HG03342 (cell line): ENCODE data around the gene RABGGTB.
A peak's percentile ranks its signal among the peaks of the same experiment; 100 is the strongest.
"Not testable (repeated sequence)": the region's sequence is repeated elsewhere in the genome, so short reads cannot be mapped to it uniquely, and the experiment has no call there.

Experiments used
- ATAC-seq: cut with Tn5 transposase; IDR thresholded peaks from one replicate; pipeline ENCODE4 v1.9.1; 2021; ENCODE audit warnings: mild to moderate bottlenecking, moderate library complexity; ENCODE audit not compliant: unreplicated experiment

RABGGTB gene

DNA sequence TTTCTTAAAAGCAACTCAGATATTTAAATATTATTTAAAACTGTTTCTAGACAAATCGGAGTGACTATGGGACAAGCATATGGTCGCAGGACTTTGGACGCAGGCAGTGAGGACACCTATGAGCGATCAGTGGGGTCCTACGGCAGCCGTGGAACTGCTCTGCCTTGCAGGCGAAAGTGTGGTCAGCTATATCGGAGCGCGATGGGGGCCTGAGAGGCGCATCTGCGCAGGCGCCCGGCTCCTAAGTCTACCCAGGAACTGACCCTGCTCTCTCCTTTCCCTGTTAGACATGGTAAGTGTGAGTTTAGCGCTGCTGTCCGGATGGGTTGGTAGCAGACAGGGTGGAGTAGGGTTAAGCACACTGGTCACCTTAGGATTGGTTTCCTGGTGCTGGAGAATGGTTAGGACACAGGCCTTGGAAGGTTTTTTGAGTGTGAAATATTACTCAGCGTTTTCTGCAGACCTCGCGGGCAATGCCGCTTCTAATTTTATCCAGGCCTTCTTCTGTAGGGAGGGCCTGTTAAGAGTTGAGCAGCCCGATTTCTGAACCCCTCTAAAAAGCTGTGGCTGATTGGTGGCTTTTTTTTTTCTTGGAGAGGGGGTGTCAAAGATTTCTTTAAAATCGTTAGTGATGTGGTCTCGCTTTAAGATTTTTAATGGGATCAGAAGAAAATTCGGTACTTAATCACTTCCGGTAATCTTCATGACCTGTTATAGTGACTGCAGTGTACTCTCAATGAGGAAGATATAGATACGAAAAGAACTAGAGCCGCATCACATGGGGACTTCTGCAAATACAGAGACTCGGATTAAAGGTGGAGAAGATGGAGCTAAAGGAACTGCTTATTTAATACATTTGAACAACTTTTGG, at the start of gene RABGGTB:
TSS of gene RABGGTB (plus strand) at position 274 of the 871 bp plus-strand sequence. CDS start at position 290, 16 bp downstream.
- ATAC-seq = peak; percentile 74

DNA sequence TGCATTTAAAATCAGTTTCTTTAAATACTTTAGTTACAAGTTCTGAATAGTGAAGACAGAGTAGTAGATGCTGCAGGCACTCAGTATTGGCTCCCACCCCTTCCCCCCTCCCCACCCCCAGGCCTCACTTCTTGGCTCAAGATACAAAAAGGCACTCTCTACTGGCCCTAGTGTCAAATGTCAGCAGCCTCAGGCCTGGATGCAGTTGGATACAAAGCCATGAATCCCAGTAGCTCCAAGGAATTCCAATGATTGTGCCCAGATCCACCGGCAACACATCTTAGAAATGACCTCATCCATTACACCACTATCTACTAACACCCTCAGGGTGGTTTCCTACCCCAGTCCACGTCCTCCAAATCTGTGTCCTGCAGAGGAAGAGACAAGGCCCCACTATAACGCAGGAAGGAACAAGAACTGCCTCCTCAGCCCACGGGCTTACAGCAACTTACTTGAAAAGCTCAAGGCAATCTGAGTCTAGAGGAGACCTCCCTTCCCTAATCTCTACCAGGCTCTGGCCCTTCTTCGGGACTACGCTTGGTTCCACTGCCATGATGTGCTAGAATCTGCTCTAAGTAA, 43.9 kb upstream of the RABGGTB start:
- no peak for ATAC-seq

DNA sequence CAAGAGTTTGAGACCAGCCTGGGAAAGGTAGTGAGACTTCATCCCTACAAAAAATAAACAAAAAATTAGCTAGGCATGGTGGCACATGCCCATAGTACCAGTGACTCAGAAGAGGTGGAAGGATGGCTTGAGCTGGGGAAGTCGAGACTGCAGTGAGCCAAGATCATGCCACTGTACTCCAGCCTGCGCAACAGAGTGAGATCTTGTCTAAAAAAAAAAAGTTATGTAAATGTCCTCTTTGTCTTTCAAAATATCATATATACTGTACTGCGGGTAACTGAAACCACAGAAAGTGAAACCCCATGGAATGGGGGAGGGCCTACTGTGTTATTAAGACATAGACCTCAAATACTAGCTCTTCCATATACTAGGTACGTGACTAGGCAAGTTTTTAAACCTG, 40.8 kb upstream of the RABGGTB start:
- ATAC-seq = peak; percentile 82

DNA sequence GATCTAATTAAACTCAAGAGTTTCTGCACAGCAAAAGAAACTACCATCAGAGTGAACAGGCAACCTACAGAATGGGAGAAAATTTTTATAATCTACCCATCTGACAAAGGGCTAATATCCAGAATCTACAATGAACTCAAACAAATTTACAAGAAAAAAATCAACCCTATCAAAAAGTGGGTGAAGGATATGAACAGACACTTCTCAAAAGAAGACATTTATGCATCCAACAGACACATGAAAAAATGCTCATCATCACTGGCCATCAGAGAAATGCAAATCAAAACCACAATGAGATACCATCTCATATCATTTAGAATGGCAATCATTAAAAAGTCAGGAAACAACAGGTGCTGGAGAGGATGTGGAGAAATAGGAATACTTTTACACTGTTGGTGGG, 28.8 kb upstream of the RABGGTB start:
- not testable (repeated sequence) for ATAC-seq

DNA sequence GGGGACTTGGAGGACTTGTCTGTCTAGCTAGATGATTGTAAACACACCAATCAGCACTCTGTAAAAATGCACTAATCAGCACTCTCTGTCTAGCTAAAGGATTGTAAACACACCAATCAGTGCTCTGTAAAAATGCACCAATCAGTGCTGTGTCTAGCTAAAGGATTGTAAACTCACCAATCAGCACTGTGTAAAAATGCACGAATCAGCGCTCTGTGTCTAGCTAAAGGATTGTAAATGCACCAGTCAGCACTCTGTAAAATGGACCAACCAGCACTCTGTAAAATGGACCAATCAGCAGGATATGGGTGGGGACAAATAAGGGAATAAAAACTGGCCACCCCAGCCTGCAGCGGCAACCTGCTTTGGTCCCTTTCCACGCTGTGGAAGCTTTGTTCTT, 27.5 kb upstream of the RABGGTB start:
- ATAC-seq = not testable (repeated sequence)

DNA sequence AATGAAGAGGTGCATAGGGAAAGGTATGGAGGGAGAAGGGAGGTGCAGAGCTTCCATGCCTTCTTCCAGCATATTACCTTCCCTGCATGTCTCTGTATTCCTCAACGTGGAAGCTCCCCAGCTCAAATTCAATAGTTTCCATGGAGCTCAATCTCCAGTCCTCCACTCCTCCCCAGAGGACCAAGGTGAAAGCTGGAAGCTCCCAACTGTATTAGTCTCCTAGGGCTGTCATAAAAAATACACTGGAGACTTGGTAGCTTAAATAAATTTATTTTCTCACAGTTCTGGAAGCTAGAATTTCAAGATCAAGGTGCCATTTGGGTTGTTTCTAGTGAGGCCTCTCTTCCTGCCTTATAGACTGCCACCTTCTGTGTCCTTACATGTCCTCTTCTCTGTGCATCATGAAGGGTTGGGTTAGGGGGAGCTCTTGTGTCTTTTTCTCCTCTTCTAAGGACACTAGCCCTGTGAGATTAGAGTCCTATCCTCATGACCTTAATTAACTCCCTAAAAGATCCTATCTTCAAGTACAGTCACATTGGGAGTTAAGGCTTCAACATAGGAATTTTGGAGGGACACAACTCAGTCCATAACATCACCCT, 21.9 kb upstream of the RABGGTB start:
- ATAC-seq = no peak

DNA sequence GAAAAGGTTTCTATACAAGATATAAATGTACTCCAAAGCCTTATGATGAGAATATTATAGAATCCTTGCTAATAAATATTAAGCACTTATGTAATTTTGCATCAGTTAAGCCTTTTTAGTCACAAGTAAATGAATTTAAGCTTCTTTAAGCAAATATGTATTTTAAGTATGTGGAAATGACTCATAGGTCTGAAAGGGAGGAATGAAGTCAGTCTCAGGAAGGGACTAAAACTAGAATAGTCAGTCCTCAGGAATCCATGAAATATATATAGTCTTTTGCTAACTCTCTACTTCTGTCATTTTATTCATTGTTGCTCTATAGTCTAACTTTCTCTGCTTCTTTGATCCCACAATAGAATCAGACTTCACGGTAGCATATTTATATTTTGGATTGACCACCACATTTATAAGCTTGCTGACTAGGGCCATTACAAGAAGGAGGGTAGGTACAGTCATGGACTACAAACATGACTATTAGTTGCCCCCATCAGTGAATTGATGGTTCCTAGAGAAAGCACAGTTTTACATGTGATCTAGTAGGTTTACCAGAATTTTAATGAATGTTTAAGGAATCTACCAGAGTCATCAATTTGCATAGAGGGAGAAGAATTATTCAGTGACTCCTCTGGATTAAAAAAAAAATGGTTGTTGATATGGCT, 20.2 kb upstream of the RABGGTB start:
- ATAC-seq = no peak

DNA sequence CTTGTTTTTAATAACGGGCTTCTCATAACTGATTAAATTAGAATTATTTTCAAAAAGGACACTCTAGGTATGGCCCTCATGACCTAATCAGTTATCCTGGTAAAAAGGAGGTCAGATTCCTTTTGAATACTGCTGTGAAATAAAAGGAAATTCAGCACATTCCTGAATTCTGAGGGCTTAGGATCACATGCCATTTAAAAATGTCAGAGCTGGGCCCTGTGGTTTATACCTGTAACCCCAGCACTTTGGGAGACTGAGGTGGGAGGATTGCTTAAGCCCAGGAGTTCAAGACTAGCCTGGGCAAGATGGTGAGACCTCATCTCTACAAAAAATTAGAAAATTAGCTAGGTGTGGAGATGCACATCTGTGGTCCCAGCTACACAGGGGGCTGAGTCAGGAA, 18.0 kb upstream of the RABGGTB start:
- ATAC-seq = no peak

DNA sequence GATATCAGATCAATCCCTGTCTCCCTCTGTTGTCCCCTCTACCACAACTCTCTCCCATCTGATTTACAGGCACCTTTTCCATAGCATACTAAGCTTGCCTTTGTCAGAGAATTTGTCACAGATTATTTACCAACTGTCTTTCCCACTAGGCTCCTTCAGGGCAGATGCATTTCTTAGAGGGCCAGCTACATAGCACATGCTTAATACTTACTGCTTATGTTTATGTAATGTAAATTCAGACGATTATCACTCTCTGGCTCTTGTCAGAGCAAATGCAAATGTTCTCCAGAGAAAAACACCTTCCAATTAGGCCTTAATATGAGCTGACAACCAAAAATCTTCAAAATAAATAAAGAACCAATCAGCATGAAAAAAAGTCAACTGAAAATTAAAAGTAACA, 15.3 kb upstream of the RABGGTB start:
- no peak for ATAC-seq

DNA sequence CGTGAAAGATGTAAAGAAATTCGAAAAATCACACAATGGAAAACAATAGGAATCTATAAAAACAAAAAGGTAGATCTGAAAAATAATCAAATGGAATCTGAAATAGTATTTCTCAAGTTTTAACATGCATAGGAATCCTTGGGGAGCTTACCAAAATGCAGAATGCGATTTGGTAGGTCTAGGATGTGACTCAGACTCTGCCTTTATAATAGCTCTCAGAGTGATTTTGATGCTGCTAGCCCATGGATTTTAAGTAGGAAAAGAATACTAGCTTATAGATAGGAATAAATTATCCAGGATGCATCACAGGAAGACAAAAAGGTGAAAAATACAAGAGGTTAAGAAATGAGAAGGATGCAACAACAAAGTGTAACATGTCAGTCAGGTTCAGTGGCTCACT, 14.1 kb upstream of the RABGGTB start:
- no peak for ATAC-seq

DNA sequence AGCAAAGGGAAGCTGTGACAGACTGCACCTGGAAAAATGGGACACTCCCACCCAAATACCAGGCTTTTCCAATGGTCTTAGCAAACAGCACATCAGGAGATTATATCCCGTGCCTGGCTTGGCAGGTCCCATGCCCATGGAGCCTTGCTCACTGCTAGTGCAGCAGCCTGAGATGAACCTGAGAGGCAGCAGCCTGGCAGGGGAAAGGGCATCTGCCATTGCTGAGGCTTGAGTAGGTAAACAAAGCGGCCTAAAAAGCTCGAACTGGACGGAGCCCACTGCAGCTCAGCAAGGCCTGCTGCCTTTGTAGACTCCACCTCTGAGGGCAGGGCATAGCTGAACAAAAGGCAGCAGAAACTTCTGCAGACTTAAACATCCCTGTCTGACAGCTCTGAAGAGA, 8.2 kb upstream of the RABGGTB start:
- not testable (repeated sequence) for ATAC-seq

DNA sequence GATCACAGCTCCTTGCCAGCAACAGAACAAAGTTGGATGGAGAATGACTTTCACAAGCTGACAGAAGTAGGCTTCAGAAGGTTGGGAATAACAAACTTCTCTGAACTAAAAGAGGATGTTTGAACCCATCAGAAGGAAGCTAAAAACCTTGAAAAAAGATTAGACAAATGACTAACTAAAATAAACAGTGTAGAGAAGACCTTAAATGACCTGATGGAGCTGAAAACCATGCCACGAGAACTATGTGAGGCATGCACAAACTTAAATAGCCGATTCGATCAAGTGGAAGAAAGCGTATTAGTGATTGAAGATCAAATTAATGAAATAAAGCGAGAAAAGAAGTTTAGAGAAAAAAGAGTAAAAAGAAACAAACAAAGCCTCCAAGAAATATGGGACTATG, 7.4 kb upstream of the RABGGTB start:
- ATAC-seq = not testable (repeated sequence)

DNA sequence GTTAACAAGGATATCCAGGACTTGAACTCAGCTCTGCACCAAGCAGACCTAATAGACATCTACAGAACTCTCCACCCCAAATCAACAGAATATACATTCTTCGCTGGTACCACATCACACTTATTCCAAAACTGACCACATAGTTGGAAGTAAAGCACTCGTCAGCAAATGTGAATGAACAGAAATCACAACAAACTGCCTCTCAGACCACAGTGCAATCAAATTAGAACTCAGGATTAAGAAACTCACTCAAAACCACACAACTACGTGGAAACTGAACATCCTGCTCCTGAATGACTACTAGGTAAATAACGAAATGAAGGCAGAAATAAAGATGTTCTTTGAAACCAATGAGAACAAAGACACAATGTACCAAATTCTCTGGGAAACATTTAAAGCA, 5.9 kb upstream of the RABGGTB start:
- not testable (repeated sequence) for ATAC-seq

DNA sequence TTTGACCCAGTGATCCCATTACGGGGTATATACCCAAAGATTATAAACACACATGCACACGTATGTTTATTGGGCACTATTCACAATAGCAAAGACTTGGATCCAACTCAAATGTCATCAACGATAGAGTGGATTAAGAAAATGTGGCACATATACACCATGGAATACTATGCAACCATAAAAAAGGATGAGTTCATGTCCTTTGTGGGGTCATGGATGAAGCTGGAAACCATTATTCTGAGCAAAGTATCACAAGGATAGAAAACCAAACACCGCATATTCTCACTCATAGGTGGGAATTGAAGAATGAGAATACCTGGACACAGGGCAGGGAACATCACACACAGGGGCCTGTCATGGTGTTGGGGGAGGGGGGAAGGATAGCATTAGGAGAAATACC, 2.1 kb upstream of the RABGGTB start:
- ATAC-seq = not testable (repeated sequence)

DNA sequence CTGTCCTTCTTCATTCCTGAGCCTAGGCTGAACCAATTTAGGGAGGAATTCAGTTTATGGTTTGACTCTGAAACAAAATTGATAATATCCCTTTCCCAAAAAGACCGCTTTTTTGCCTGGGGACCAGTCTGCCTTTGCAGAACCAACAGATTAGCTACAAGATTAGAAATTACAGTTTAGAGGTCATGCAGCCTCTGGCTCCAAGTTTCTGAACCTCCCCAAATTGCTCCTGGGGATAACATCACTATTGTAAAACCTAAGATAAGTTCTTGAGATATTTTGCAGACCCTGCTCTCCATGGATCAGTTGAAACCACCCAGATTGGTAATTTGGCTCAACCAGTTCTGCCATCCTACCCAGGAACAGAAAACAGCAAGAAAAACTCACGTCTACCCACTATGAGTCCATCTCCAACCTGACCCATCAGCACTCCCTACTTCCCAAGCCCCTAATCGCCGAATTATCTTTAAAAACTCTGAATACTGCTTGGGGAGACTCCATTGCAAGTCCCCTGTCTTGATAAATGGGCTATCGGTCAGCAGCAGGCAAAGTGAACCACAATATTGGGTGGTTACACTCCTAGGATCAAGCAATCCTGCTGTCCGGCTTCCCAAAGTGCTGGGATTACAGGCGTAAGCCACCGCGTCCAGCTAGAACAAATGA, 605 bp upstream of the RABGGTB start:
- peak; percentile 10 for ATAC-seq

DNA sequence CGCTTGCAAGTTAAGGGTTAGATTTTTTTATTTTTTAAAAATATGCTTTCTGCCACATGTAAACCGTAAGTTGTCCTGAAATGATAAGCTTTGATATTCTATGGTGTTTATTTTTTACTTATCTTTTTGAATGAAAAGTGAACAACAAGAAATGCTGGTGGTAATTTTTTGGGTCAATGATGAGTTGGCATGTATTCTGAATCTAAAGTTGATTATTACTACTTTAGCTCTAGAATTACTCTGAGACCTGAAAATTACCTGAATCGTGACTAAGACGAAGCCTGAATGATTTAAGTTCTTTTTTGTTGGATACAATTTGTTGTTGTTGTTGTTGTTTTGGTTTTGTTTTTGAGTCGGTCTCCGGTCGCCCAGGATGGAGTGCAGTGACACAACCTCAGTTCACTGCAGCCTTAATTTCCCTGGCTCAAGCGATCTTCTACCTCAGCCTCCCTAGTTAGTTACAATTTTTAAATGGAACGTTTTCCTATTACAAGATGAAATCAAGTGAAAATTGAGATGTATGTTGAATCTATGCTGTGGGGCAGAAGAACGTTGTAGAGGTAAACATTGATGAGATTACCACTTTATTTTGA, 941 bp downstream of the RABGGTB start:
- ATAC-seq = no peak

DNA sequence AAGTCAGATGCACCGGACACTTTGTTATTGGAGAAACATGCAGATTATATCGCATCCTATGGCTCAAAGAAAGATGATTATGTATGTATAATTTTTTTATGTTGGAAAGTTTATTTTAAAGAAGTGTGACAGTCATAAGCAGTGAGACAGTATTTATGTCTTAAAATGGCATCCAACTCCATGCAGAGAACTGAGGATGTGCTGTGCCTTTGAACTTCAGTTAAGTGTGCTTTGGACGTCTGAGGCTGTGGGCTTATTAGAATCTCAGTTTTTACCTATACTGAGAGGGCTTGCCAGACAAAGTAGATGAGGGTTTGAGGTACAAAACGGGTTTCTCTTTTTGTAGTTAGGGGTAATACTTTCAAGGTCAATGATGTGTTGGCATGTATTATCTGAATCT, 1.5 kb downstream of the RABGGTB start:
- ATAC-seq = no peak

DNA sequence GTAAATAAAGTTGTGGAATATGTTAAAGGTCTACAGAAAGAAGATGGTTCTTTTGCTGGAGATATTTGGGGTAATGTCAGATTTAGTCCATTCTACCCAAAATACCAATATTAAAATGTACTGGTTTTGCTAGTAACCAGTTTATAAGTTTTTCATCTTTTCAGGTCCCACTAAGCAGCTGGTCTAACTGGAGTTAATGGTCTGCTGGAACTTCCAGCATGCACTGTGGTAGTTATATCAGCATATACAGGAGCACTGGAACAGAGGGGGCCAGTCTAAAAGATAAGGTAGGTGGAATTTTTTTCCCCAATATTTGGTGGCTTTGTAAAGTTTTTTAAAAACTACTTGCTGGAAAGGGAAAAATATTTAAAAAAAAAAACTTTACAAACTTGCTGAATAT, 3.9 kb downstream of the RABGGTB start:
- no peak for ATAC-seq

DNA sequence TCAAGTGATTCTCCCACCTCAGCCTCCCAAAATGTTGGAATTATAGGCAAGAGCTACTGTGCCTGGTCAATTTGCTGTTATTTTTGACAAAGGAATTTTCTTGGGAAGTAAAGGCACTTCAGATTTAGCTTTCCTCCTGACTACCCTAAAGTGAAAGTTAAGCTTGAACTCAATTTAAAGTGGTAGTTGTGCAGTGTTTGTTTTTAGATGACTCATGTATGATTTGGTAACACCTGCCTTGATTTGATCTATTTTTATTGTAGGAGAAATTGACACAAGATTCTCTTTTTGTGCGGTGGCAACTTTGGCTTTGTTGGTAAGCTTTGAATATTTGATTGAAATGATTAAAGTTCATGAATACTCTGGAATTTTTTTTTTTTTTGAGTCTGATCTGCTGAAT, 5.0 kb downstream of the RABGGTB start:
- ATAC-seq = no peak

DNA sequence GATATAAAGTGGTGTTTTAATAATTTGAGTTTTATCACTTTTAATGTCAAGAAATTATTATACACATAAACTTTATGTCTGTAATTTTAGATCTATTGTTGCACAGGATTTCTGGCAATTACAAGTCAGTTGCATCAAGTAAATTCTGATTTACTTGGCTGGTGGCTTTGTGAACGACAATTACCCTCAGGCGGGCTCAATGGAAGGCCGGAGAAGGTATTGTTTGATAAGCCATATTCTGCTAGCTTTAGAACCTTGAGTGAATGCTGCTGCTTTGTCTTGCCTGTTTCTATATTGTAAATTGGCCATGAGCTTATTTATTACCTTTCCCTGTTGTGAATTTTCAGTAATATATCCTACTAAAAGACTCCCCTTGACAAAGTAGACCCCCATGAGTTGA, 6.0 kb downstream of the RABGGTB start:
- no peak for ATAC-seq

DNA sequence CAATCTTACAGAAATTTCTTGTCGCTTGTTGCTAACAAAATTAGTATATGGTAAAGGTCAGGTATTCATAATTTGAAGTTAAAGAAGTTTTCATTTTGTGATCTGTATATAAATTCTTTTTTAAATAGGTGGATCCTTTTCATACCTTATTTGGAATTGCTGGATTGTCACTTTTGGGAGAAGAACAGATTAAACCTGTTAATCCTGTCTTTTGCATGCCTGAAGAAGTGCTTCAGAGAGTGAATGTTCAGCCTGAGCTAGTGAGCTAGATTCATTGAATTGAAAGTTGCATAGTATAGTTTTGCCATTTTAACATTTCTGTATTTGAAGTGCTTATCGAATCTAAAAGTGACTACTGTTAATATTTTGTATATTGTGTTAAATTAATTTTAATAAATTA, 8.3 kb downstream of the RABGGTB start:
- no peak for ATAC-seq
